GM21825 (cell line): Measurements from ENCODE around the gene SLC23A2.
"Not testable (repeated sequence)": the region's sequence is repeated elsewhere in the genome, so short reads cannot be mapped to it uniquely, and the experiment has no call there.

Experiments used
- ATAC-seq: cut with Tn5 transposase; IDR thresholded peaks from one replicate; pipeline ENCODE4 v1.9.1; 2021; ENCODE audit warnings: mild to moderate bottlenecking, moderate library complexity; ENCODE audit not compliant: unreplicated experiment

SLC23A2 gene

GRCh38 chr20:5013682-5014447, 12.6 kb upstream of the SLC23A2 start:
- no peak for ATAC-seq

- no peak for ATAC-seq
Measured at GRCh38 chr20:5008759-5009158, 7.4 kb upstream of the SLC23A2 start.

GRCh38 chr20:5005326-5005725, 4.0 kb upstream of the SLC23A2 start:
- ATAC-seq = no peak

- not testable (repeated sequence) for ATAC-seq
Measured at GRCh38 chr20:5004825-5005224, 3.5 kb upstream of the SLC23A2 start.

- ATAC-seq = no peak
Measured at GRCh38 chr20:5003626-5004025, 2.3 kb upstream of the SLC23A2 start.

GRCh38 chr20:5002077-5002413, 735 bp upstream of the SLC23A2 start:
- ATAC-seq = no peak

GRCh38 chr20:5000263-5001173, 792 bp downstream of the SLC23A2 start:
- peak; percentile 40 for ATAC-seq

GRCh38 chr20:4999788-5000187, 1.5 kb downstream of the SLC23A2 start:
- no peak for ATAC-seq

GRCh38 chr20:4998160-4998651, 3.1 kb downstream of the SLC23A2 start:
- no peak for ATAC-seq

- no peak for ATAC-seq
Measured at GRCh38 chr20:4997222-4997621, 4.1 kb downstream of the SLC23A2 start.

- ATAC-seq = no peak
Measured at GRCh38 chr20:4989570-4989969, 11.7 kb downstream of the SLC23A2 start.

GRCh38 chr20:4987130-4987529, 14.2 kb downstream of the SLC23A2 start:
- no peak for ATAC-seq

GRCh38 chr20:4985658-4986057, 15.7 kb downstream of the SLC23A2 start:
- ATAC-seq = no peak

- no peak for ATAC-seq
Measured at GRCh38 chr20:4982281-4982680, 19.0 kb downstream of the SLC23A2 start.

GRCh38 chr20:4979841-4980410, 21.4 kb downstream of the SLC23A2 start:
- no peak for ATAC-seq

- ATAC-seq = no peak
Measured at GRCh38 chr20:4978050-4978918, 23.0 kb downstream of the SLC23A2 start.

GRCh38 chr20:4976014-4976413, 25.3 kb downstream of the SLC23A2 start:
- ATAC-seq = not testable (repeated sequence)

GRCh38 chr20:4973330-4974097, 27.8 kb downstream of the SLC23A2 start:
- ATAC-seq = peak; percentile 84

GRCh38 chr20:4972506-4973251, 28.6 kb downstream of the SLC23A2 start:
- ATAC-seq = peak; percentile 22
